HL-60/S4 treated with phorbol 12-myristate 13-acetate at 8.2 ng/mL for 4 days and 3 days (cell line): ENCODE results near the gene MOB2.

Experiments used
- in situ Hi-C: fragments of 300-500 bp; cut with MboI; formaldehyde crosslinking; loops from 2 replicates; pipeline ENCODE4 v1.15.0; 2022; ENCODE audit warnings: low sequenced_read_pairs

Gene MOB2

GRCh38 chr11:1486054-1486825 lies at the start of gene MOB2:
MOB2 (minus strand) TSS chr11:1486779; CDS start chr11:1486556, 223 bp downstream.
- in situ Hi-C loops = no loop called here

- in situ Hi-C loops = no loop called here
These were observed 48.1 kb upstream of the MOB2 start for GRCh38 chr11:1534682-1535081.

- in situ Hi-C loops = no loop called here
These were observed 47.6 kb upstream of the MOB2 start for GRCh38 chr11:1534171-1534570.

GRCh38 chr11:1533342-1533725 lies 46.8 kb upstream of the MOB2 start:
- in situ Hi-C loops = no loop called here

GRCh38 chr11:1532606-1533341 lies 46.2 kb upstream of the MOB2 start:
- in situ Hi-C loops = no loop called here

GRCh38 chr11:1532014-1532586 lies 45.5 kb upstream of the MOB2 start:
- in situ Hi-C loops = no loop called here

GRCh38 chr11:1531449-1532013 lies 45.0 kb upstream of the MOB2 start:
- in situ Hi-C loops = no loop called here

- in situ Hi-C loops = no loop called here
These were observed 44.3 kb upstream of the MOB2 start for GRCh38 chr11:1530686-1531448.

GRCh38 chr11:1529774-1530173 lies 43.2 kb upstream of the MOB2 start:
- in situ Hi-C loops = no loop called here

GRCh38 chr11:1529286-1529685 lies 42.7 kb upstream of the MOB2 start:
- in situ Hi-C loops = no loop called here

GRCh38 chr11:1528710-1529109 lies 42.1 kb upstream of the MOB2 start:
- in situ Hi-C loops = no loop called here

- in situ Hi-C loops = no loop called here
These were observed 40.2 kb upstream of the MOB2 start for GRCh38 chr11:1526785-1527184.

- in situ Hi-C loops = no loop called here
These were observed 37.2 kb upstream of the MOB2 start for GRCh38 chr11:1523779-1524178.

GRCh38 chr11:1523077-1523476 lies 36.5 kb upstream of the MOB2 start:
- in situ Hi-C loops = no loop called here

GRCh38 chr11:1522081-1522424 lies 35.5 kb upstream of the MOB2 start:
- in situ Hi-C loops = no loop called here

- in situ Hi-C loops = no loop called here
These were observed 35.0 kb upstream of the MOB2 start for GRCh38 chr11:1521382-1522080.

GRCh38 chr11:1520663-1521267 lies 34.2 kb upstream of the MOB2 start:
- in situ Hi-C loops = no loop called here

- in situ Hi-C loops = no loop called here
These were observed 33.7 kb upstream of the MOB2 start for GRCh38 chr11:1520209-1520662.

- in situ Hi-C loops = no loop called here
These were observed 32.7 kb upstream of the MOB2 start for GRCh38 chr11:1519028-1520010.
